Sigmoid colon (tissue), 4 donors: ENCODE measurements around the gene TSPAN12.

ENCODE experiments used
- EP300 ChIP-seq, 4 donors: sonication (generic); formaldehyde crosslinking; IDR thresholded peaks; one replicate each; pipeline ENCODE4 v1.6.1; 2017; ENCODE audit warnings: antibody characterized with exemption in 4 of 4
- POLR2A ChIP-seq, 2 donors: fragments of 450-650 bp; IDR thresholded peaks; one replicate each; pipeline ENCODE4 v1.6.1; 2016; ENCODE audit warnings: antibody characterized with exemption in 2 of 2, mild to moderate bottlenecking in 2 of 2, moderate library complexity in 2 of 2
- POLR2AphosphoS5 ChIP-seq, 4 donors: sonication (generic); formaldehyde crosslinking; IDR thresholded peaks; one replicate each; pipeline ENCODE4 v1.6.1; 2017; ENCODE audit warnings: antibody characterized with exemption in 4 of 4
- TF ChIP-seq, protein P1 (sequence below), 4 experiments: fragments of 450-650 bp in 3 of 4; fragments of 200-600 bp in 1 of 4; IDR thresholded peaks; one replicate each; pipeline ENCODE4 v1.5.1; 2016 to 2019; ENCODE audit warnings: antibody characterized with exemption in 4 of 4, mild to moderate bottlenecking in 3 of 4, moderate library complexity in 2 of 4

DNA sequence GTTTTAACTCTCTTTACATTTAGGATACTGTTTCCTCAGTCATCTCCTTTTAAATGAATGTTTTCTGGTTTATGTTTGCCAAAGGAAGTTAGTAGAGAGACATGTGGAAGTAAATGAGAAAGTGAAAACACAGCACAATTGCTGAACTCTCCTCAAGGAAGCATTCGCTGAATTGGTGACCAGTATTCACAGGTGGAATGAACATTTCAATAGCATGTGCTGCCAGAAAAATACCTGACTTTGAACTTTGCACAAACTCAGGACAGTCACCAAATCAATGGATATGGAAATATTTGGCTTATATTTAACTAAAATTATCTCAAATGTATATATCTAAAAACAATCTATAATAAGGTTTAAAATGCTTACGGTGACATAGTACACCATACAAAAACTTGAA lies 28.5 kb downstream of the TSPAN12 start:
- TF ChIP-seq POLR2A (IDR thresholded peaks at IDR 0.05) = no peak
- TF ChIP-seq POLR2AphosphoS5 (IDR thresholded peaks at IDR 0.05) = no peak
- TF ChIP-seq, protein P1, sequence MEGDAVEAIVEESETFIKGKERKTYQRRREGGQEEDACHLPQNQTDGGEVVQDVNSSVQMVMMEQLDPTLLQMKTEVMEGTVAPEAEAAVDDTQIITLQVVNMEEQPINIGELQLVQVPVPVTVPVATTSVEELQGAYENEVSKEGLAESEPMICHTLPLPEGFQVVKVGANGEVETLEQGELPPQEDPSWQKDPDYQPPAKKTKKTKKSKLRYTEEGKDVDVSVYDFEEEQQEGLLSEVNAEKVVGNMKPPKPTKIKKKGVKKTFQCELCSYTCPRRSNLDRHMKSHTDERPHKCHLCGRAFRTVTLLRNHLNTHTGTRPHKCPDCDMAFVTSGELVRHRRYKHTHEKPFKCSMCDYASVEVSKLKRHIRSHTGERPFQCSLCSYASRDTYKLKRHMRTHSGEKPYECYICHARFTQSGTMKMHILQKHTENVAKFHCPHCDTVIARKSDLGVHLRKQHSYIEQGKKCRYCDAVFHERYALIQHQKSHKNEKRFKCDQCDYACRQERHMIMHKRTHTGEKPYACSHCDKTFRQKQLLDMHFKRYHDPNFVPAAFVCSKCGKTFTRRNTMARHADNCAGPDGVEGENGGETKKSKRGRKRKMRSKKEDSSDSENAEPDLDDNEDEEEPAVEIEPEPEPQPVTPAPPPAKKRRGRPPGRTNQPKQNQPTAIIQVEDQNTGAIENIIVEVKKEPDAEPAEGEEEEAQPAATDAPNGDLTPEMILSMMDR (IDR thresholded peaks at IDR 0.05) = no peak
- TF ChIP-seq EP300 (IDR thresholded peaks at IDR 0.05) = no peak
